CD8-positive, alpha-beta memory T cell (primary cell): Measurements from ENCODE around the gene MAP4K3. TPM values are rescaled to one million over a fixed set of nuclear protein-coding genes. Genes with fewer than 3 reads are reported as not detected.

Experiments used
- CTCF ChIA-PET: fragments of 350-600 bp; sonication (Branson Sonifier 250); formaldehyde crosslinking; loops from one replicate; lab custom pipeline; 2021; ENCODE audit warnings: antibody characterized with exemption; lab: Charles Lee
- POLR2A ChIA-PET: fragments of 350-600 bp; sonication (Branson Sonifier 250); formaldehyde crosslinking; loops from one replicate; lab custom pipeline; 2021; ENCODE audit warnings: antibody characterized with exemption; lab: Charles Lee
- DNase-seq, 5 donors: peaks; one replicate each; pipeline versions ENCODE4 v3.0.0 to v3.0.0-alpha.2; 2020 to 2022; ENCODE audit warnings: mixed read lengths in 1 of 5
- H3K27ac ChIP-seq: one replicate; pipeline ENCODE4 v1.7.0; 2013; ENCODE audit warnings: low read depth, mild to moderate bottlenecking, low read length, moderate library complexity
- H3K27me3 ChIP-seq: 2 replicates; pipeline ENCODE4 v1.7.0; 2013; ENCODE audit warnings: low read length, mild to moderate bottlenecking; ENCODE audit not compliant: insufficient read depth, poor library complexity, severe bottlenecking
- H3K36me3 ChIP-seq: 2 replicates; pipeline ENCODE4 v1.7.0; 2013; ENCODE audit warnings: mild to moderate bottlenecking, low read length, moderate library complexity; ENCODE audit not compliant: insufficient read depth
- H3K4me1 ChIP-seq: 2 replicates; pipeline ENCODE4 v1.7.0; 2013; ENCODE audit warnings: mild to moderate bottlenecking, low read length, moderate library complexity; ENCODE audit not compliant: insufficient read depth
- H3K4me3 ChIP-seq: 2 replicates; pipeline ENCODE4 v1.7.0; 2013; ENCODE audit warnings: mild to moderate bottlenecking, low read length
- H3K9me3 ChIP-seq: 2 replicates; pipeline ENCODE4 v1.7.0; 2013; ENCODE audit warnings: mild to moderate bottlenecking, low read length
- H3K27ac Mint-ChIP-seq, 8 donors: one replicate each; pipeline ENCODE4 v1.8.0; 2020 to 2021; ENCODE audit warnings: mixed read lengths in 8 of 8, mild to moderate bottlenecking in 6 of 8, inconsistent platforms in 3 of 8, moderate library complexity in 3 of 8
- H3K27me3 Mint-ChIP-seq, 2 donors: one replicate each; pipeline ENCODE4 v1.8.0; 2020 to 2021; ENCODE audit warnings: mixed read lengths in 2 of 2, mild to moderate bottlenecking in 1 of 2, moderate library complexity in 1 of 2
- H3K36me3 Mint-ChIP-seq, 3 donors: one replicate each; pipeline ENCODE4 v1.8.0; 2020 to 2021; ENCODE audit warnings: mixed read lengths in 3 of 3, inconsistent platforms in 1 of 3, mild to moderate bottlenecking in 1 of 3
- H3K4me1 Mint-ChIP-seq, 3 donors: one replicate each; pipeline ENCODE4 v1.8.0; 2020 to 2021; ENCODE audit warnings: mixed read lengths in 3 of 3, inconsistent platforms in 1 of 3, mild to moderate bottlenecking in 1 of 3
- H3K4me3 Mint-ChIP-seq, 7 donors: one replicate each; pipeline ENCODE4 v1.8.0; 2020 to 2021; ENCODE audit warnings: mixed read lengths in 7 of 7, mild to moderate bottlenecking in 6 of 7, moderate library complexity in 4 of 7, inconsistent platforms in 2 of 7
- H3K9me3 Mint-ChIP-seq, 5 donors: one replicate each; pipeline ENCODE4 v1.8.0; 2020 to 2022; ENCODE audit warnings: mixed read lengths in 5 of 5, mild to moderate bottlenecking in 3 of 5, moderate library complexity in 2 of 5, inconsistent platforms in 1 of 5
- polyA plus RNA-seq: library from polyadenylated mRNA; unstranded; fragments of 300-500 nt; fragmentation: Illumina TruSeq; gene quantifications from one replicate; pipeline ENCODE4 v1.2.3, GENCODE V29; 2021
- total RNA-seq, 2 experiments: library from RNA; stranded (reverse); gene quantifications; one replicate each; pipeline ENCODE4 v1.2.3, GENCODE V29; 2021

MAP4K3 gene
- total and polyA plus RNA-seq, 3 experiments from 2014 or later, result 2.7 to 8.2 (median 7.0) TPM

GRCh38 chr2:39429746-39430145 is 7.3 kb downstream of the MAP4K3 start:
- Histone ChIP-seq H3K27me3 (no peaks in the 10 kb centered on the region), H3K36me3 (no peaks in the 10 kb centered on the region), H3K4me3 (no peak overlapping the region), H3K27ac (no peak overlapping the region), H3K9me3 (no peaks in the 10 kb centered on the region), H3K4me1 (peaks cover 17% of the 10 kb centered on the region)
- DNase-seq, result no peak
- ChIA-PET POLR2A (no interaction called here), CTCF (no interaction called here)
- Mint-ChIP-seq H3K4me1 (peaks cover 35 to 78% (median 77%) of the 10 kb centered on the region in 3 donors), H3K4me3 (no peak overlapping the region), H3K27me3 (no peaks in the 10 kb centered on the region), H3K36me3 (no peaks in the 10 kb centered on the region), H3K9me3 (no peaks in the 10 kb centered on the region), H3K27ac (peak overlapping the region in 1 of 8 donors; percentile 5)

GRCh38 chr2:39424951-39425350 is 12.1 kb downstream of the MAP4K3 start:
- H3K27me3 Mint-ChIP-seq, result no peaks in the 10 kb centered on the region
- H3K27ac ChIP-seq, result no peak overlapping the region
- no peak overlapping the region for H3K4me3 Mint-ChIP-seq
- H3K4me3 ChIP-seq, result no peak overlapping the region
- no peaks in the 10 kb centered on the region for H3K9me3 Mint-ChIP-seq
- no peak for DNase-seq
- H3K4me1 ChIP-seq, result peaks cover 7% of the 10 kb centered on the region
- ChIA-PET CTCF (no interaction called here), POLR2A (no interaction called here)
- H3K27ac Mint-ChIP-seq, result no peak overlapping the region
- no peaks in the 10 kb centered on the region for H3K9me3 ChIP-seq
- no peaks in the 10 kb centered on the region for H3K27me3 ChIP-seq
- no peaks in the 10 kb centered on the region for H3K36me3 Mint-ChIP-seq
- no peaks in the 10 kb centered on the region for H3K36me3 ChIP-seq
- H3K4me1 Mint-ChIP-seq, result peaks cover 27 to 54% (median 51%) of the 10 kb centered on the region in 3 donors

GRCh38 chr2:39422700-39423099 is 14.4 kb downstream of the MAP4K3 start:
- DNase-seq, result no peak
- no peak overlapping the region for H3K27ac ChIP-seq
- H3K36me3 ChIP-seq, result no peaks in the 10 kb centered on the region
- Mint-ChIP-seq H3K36me3 (no peaks in the 10 kb centered on the region), H3K27ac (no peak overlapping the region), H3K9me3 (no peaks in the 10 kb centered on the region), H3K27me3 (no peaks in the 10 kb centered on the region), H3K4me3 (no peak overlapping the region), H3K4me1 (peaks cover 36 to 59% (median 50%) of the 10 kb centered on the region in 3 donors)
- no peaks in the 10 kb centered on the region for H3K27me3 ChIP-seq
- ChIA-PET CTCF (no interaction called here), POLR2A (no interaction called here)
- peaks cover 7% of the 10 kb centered on the region for H3K4me1 ChIP-seq
- no peaks in the 10 kb centered on the region for H3K9me3 ChIP-seq
- H3K4me3 ChIP-seq, result no peak overlapping the region

GRCh38 chr2:39421354-39421753 is 15.7 kb downstream of the MAP4K3 start:
- Histone ChIP-seq H3K4me3 (no peak overlapping the region), H3K36me3 (no peaks in the 10 kb centered on the region), H3K4me1 (peaks cover 7% of the 10 kb centered on the region), H3K27ac (no peak overlapping the region), H3K9me3 (no peaks in the 10 kb centered on the region), H3K27me3 (no peaks in the 10 kb centered on the region)
- ChIA-PET POLR2A (no interaction called here), CTCF (no interaction called here)
- DNase-seq, result no peak
- Mint-ChIP-seq H3K4me1 (peaks cover 29 to 48% (median 39%) of the 10 kb centered on the region in 3 donors), H3K9me3 (no peaks in the 10 kb centered on the region), H3K4me3 (no peak overlapping the region), H3K36me3 (no peaks in the 10 kb centered on the region), H3K27me3 (no peaks in the 10 kb centered on the region), H3K27ac (no peak overlapping the region)

GRCh38 chr2:39419282-39420223 is 17.5 kb downstream of the MAP4K3 start:
- Mint-ChIP-seq H3K4me1 (peaks cover 25 to 36% (median 27%) of the 10 kb centered on the region in 3 donors), H3K9me3 (no peaks in the 10 kb centered on the region), H3K27ac (no peak overlapping the region), H3K4me3 (no peak overlapping the region), H3K36me3 (no peaks in the 10 kb centered on the region), H3K27me3 (no peaks in the 10 kb centered on the region)
- Histone ChIP-seq H3K27ac (no peak overlapping the region), H3K36me3 (no peaks in the 10 kb centered on the region), H3K4me3 (no peak overlapping the region), H3K27me3 (no peaks in the 10 kb centered on the region), H3K4me1 (peaks cover 7% of the 10 kb centered on the region), H3K9me3 (no peaks in the 10 kb centered on the region)
- no peak for DNase-seq
- ChIA-PET POLR2A (no interaction called here), CTCF (no interaction called here)

- Histone ChIP-seq H3K4me1 (peaks cover 7% of the 10 kb centered on the region), H3K9me3 (no peaks in the 10 kb centered on the region), H3K27me3 (no peaks in the 10 kb centered on the region), H3K27ac (no peak overlapping the region), H3K36me3 (no peaks in the 10 kb centered on the region), H3K4me3 (no peak overlapping the region)
- no peak for DNase-seq
- H3K27me3 Mint-ChIP-seq, result no peaks in the 10 kb centered on the region
- peaks cover 30 to 40% (median 30%) of the 10 kb centered on the region in 3 donors for H3K4me1 Mint-ChIP-seq
- H3K36me3 Mint-ChIP-seq, result no peaks in the 10 kb centered on the region
- H3K9me3 Mint-ChIP-seq, result no peaks in the 10 kb centered on the region
- H3K27ac Mint-ChIP-seq, result no peak overlapping the region
- ChIA-PET CTCF (interaction anchor here (1.6 kb wide), 1 partner anchor 19 kb away, joined by 3 read pairs; no protein-coding TSS in a partner anchor), POLR2A (no interaction called here)
- H3K4me3 Mint-ChIP-seq, result no peak overlapping the region
Measured at GRCh38 chr2:39418491-39418890, 18.6 kb downstream of the MAP4K3 start.

- POLR2A ChIA-PET, result no interaction called here
- no peak for DNase-seq
- no peaks in the 10 kb centered on the region for H3K9me3 Mint-ChIP-seq
Measured at GRCh38 chr2:39416140-39416539, 20.9 kb downstream of the MAP4K3 start.

GRCh38 chr2:39413063-39413737 is 23.9 kb downstream of the MAP4K3 start:
- H3K9me3 Mint-ChIP-seq, result no peaks in the 10 kb centered on the region
- ChIA-PET POLR2A (no interaction called here), CTCF (no interaction called here)

More at GRCh38 chr2:39416140-39416539, 20.9 kb downstream of the MAP4K3 start:
- no peaks in the 10 kb centered on the region for H3K36me3 Mint-ChIP-seq
- H3K4me1 Mint-ChIP-seq, result peaks cover 31 to 40% (median 39%) of the 10 kb centered on the region in 3 donors
- no peaks in the 10 kb centered on the region for H3K9me3 ChIP-seq
- no peak overlapping the region for H3K4me3 ChIP-seq
- no peak overlapping the region for H3K27ac Mint-ChIP-seq
- H3K4me3 Mint-ChIP-seq, result no peak overlapping the region
- H3K27me3 ChIP-seq, result no peaks in the 10 kb centered on the region
- H3K4me1 ChIP-seq, result no peaks in the 10 kb centered on the region
- no peak overlapping the region for H3K27ac ChIP-seq
- H3K36me3 ChIP-seq, result no peaks in the 10 kb centered on the region
- CTCF ChIA-PET, result no interaction called here
- no peaks in the 10 kb centered on the region for H3K27me3 Mint-ChIP-seq

More at GRCh38 chr2:39413063-39413737, 23.9 kb downstream of the MAP4K3 start:
- H3K36me3 ChIP-seq, result no peaks in the 10 kb centered on the region
- H3K4me3 ChIP-seq, result no peak overlapping the region
- no peaks in the 10 kb centered on the region for H3K9me3 ChIP-seq
- peaks cover 0 to under 1% of the 10 kb centered on the region in 2 donors for H3K27me3 Mint-ChIP-seq
- H3K27me3 ChIP-seq, result no peaks in the 10 kb centered on the region
- H3K36me3 Mint-ChIP-seq, result no peaks in the 10 kb centered on the region
- no peaks in the 10 kb centered on the region for H3K4me1 ChIP-seq
- H3K27ac Mint-ChIP-seq, result peak overlapping the region in 1 of 8 donors; percentile 47
- H3K4me1 Mint-ChIP-seq, result peaks cover 35 to 51% (median 45%) of the 10 kb centered on the region in 3 donors
- H3K4me3 Mint-ChIP-seq, result no peak overlapping the region
- H3K27ac ChIP-seq, result no peak overlapping the region
- DNase-seq, result no peak
